Mucosa of rectum (tissue), 2 donors: Measurements from ENCODE around the gene PLEKHG5.
A peak's percentile ranks its signal among the peaks of the same experiment; 100 is the strongest.

Experiments used
- H3K27ac ChIP-seq, 2 donors: one replicate each; pipeline ENCODE4 v1.7.0; 2013; ENCODE audit warnings: inconsistent platforms in 2 of 2, low read depth in 2 of 2, low read length in 2 of 2
- H3K27me3 ChIP-seq, 2 donors: one replicate each; pipeline ENCODE4 v1.7.0; 2013; ENCODE audit warnings: low read length in 2 of 2; ENCODE audit not compliant: control insufficient read depth in 2 of 2, insufficient read depth in 2 of 2
- H3K36me3 ChIP-seq, 2 donors: one replicate each; pipeline ENCODE4 v1.7.0; 2013; ENCODE audit warnings: low read length in 2 of 2; ENCODE audit not compliant: control insufficient read depth in 2 of 2, insufficient read depth in 2 of 2
- H3K4me1 ChIP-seq, 2 donors: one replicate each; pipeline ENCODE4 v1.7.0; 2013; ENCODE audit warnings: low read length in 2 of 2, mild to moderate bottlenecking in 1 of 2; ENCODE audit not compliant: control insufficient read depth in 2 of 2, insufficient read depth in 2 of 2
- H3K4me3 ChIP-seq, 2 donors: one replicate each; pipeline ENCODE4 v1.7.0; 2013; ENCODE audit warnings: low read length in 2 of 2
- H3K9ac ChIP-seq, 2 donors: one replicate each; pipeline ENCODE4 v1.7.0; 2013; ENCODE audit warnings: low read length in 2 of 2, low read depth in 1 of 2, mild to moderate bottlenecking in 1 of 2
- H3K9me3 ChIP-seq, 2 donors: one replicate each; pipeline ENCODE4 v1.7.0; 2013; ENCODE audit warnings: low read length in 2 of 2; ENCODE audit not compliant: control insufficient read depth in 2 of 2
- donor health status: healthy.
- donor health status: Normal muscosa, but diverticular disease.

PLEKHG5 gene

DNA sequence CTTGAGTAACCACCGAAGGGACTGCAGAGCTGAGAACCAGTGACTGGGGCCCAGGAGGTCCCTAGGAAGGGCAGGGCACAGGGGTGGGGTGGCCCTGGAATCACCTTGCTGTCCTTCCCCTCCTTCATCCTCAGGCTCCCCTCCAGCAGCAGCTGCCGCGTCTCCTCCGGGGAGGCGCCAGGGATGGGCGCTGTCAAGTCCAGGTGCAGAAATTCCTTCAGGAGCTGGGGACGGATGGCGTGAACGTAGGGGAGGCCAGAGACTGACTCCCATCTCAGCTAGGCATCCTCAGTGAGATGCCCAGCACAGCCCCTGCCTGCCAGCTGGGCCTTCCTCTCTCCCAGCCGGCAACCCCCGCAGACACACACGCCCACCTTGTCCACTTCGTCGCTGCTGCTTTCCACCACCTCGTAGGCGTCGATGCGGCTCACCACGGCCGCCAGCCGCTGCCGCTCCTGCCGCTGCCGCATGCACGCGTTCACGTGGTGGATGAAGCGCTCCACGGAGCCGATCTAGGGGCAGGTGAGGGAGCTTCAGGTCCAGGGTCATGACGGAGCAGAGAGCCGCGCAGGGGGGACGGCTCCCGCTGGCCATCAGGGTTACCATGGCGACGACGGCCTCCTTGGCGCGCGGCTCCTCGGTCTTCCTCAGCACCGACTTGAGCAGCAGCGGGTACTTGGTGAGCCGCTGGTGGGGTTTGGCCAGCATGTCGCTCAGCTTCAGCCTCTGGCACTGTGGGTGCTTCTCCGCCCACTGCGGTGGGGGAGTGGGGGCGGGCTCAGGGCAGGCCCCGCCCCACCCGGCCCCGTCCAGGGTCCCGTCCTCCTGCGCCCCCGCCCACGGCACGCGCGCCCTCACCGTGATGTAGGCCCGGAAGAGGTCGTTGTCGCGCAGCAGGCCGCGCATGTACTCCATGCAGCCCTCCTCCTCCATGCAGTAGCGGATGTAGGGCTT lies 21.1 kb downstream of the PLEKHG5 start:
- Histone ChIP-seq H3K4me3 (no peak overlapping the region), H3K36me3 (peaks cover 9 to 11% of the 10 kb centered on the region in 2 donors), H3K27me3 (no peaks in the 10 kb centered on the region), H3K27ac (peak overlapping the region in 1 of 2 donors; percentile 99), H3K9me3 (no peaks in the 10 kb centered on the region), H3K9ac (no peak overlapping the region), H3K4me1 (peaks cover 20 to 28% of the 10 kb centered on the region in 2 donors)

GRCh38 chr1:6468729-6469461 lies 22.6 kb downstream of the PLEKHG5 start:
- Histone ChIP-seq H3K4me1 (peaks cover 18 to 32% of the 10 kb centered on the region in 2 donors), H3K9me3 (no peaks in the 10 kb centered on the region), H3K9ac (no peak overlapping the region), H3K27ac (no peak overlapping the region), H3K27me3 (no peaks in the 10 kb centered on the region), H3K36me3 (peaks cover 11% of the 10 kb centered on the region in 2 donors), H3K4me3 (no peak overlapping the region)

GRCh38 chr1:6467744-6468688 lies 23.5 kb downstream of the PLEKHG5 start:
- H3K27me3 ChIP-seq: no peaks in the 10 kb centered on the region
- H3K9ac ChIP-seq: no peak overlapping the region
- no peak overlapping the region for H3K4me3 ChIP-seq
- H3K9me3 ChIP-seq: no peaks in the 10 kb centered on the region
- no peak overlapping the region for H3K27ac ChIP-seq
- H3K36me3 ChIP-seq: peaks cover 11% of the 10 kb centered on the region in 2 donors
- peaks cover 15 to 28% of the 10 kb centered on the region in 2 donors for H3K4me1 ChIP-seq

- Histone ChIP-seq H3K9ac (no peak overlapping the region), H3K4me1 (peaks cover 7 to 21% of the 10 kb centered on the region in 2 donors), H3K36me3 (peaks cover 16 to 18% of the 10 kb centered on the region in 2 donors), H3K9me3 (no peaks in the 10 kb centered on the region), H3K4me3 (no peak overlapping the region), H3K27me3 (no peaks in the 10 kb centered on the region), H3K27ac (no peak overlapping the region)
These were observed 24.2 kb downstream of the PLEKHG5 start for GRCh38 chr1:6467224-6467623.

DNA sequence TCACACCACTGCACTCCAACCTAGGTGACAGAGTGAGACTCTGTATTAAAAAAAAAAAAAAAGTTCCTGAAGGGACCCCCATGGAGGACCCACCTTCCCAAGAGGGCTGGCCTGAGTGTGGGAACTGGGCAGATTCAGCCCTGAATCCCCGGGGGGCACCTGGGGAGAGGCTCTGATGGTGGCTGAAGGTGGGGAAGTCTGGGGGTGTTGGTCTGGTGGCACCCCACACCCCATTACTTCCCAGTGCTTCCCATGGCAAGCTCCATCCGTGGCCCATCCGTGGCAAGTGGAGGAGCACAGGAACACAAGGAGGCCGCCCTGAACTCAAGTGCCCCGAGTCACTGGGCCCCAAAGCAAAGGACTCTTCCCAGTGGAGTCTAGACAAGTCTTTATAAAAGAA lies 24.7 kb downstream of the PLEKHG5 start:
- peaks cover 4 to 17% of the 10 kb centered on the region in 2 donors for H3K4me1 ChIP-seq
- H3K27me3 ChIP-seq: no peaks in the 10 kb centered on the region
- H3K9ac ChIP-seq: no peak overlapping the region
- no peaks in the 10 kb centered on the region for H3K9me3 ChIP-seq
- H3K4me3 ChIP-seq: no peak overlapping the region
- no peak overlapping the region for H3K27ac ChIP-seq
- peaks cover 20% of the 10 kb centered on the region in 2 donors for H3K36me3 ChIP-seq

- Histone ChIP-seq H3K36me3 (peaks cover 20 to 25% of the 10 kb centered on the region in 2 donors), H3K9me3 (no peaks in the 10 kb centered on the region), H3K27ac (peak within 1 kb of the TSS; percentile 56 to 63), H3K27me3 (no peaks in the 10 kb centered on the region), H3K4me1 (peaks cover 2 to 13% of the 10 kb centered on the region in 2 donors), H3K4me3 (peak within 1 kb of the TSS; percentile 37 to 61), H3K9ac (peak within 1 kb of the TSS; percentile 14 to 77)
These were observed 25.4 kb downstream of the PLEKHG5 start, which contains the start of gene TNFRSF25 for GRCh38 chr1:6466023-6466422. Gene TNFRSF25, minus strand, starts transcription at chr1:6466173. Its CDS starts 66 bp downstream, at chr1:6466107.

- H3K27ac ChIP-seq: peak overlapping the region; percentile 56 to 63
- H3K9ac ChIP-seq: peak overlapping the region; percentile 14 to 77
- no peaks in the 10 kb centered on the region for H3K27me3 ChIP-seq
- H3K4me3 ChIP-seq: peak overlapping the region; percentile 37 to 61
- H3K36me3 ChIP-seq: peaks cover 23 to 25% of the 10 kb centered on the region in 2 donors
- peaks cover 2 to 12% of the 10 kb centered on the region in 2 donors for H3K4me1 ChIP-seq
- no peaks in the 10 kb centered on the region for H3K9me3 ChIP-seq
These were observed 25.9 kb downstream of the PLEKHG5 start for GRCh38 chr1:6465461-6466005.

- Histone ChIP-seq H3K9ac (peak overlapping the region in 1 of 2 donors; percentile 77), H3K27ac (no peak overlapping the region), H3K9me3 (no peaks in the 10 kb centered on the region), H3K36me3 (peaks cover 23% of the 10 kb centered on the region in 2 donors), H3K27me3 (no peaks in the 10 kb centered on the region), H3K4me1 (peaks cover 2 to 12% of the 10 kb centered on the region in 2 donors), H3K4me3 (peak overlapping the region in 1 of 2 donors; percentile 61)
These were observed 26.6 kb downstream of the PLEKHG5 start for GRCh38 chr1:6464915-6465314.

- Histone ChIP-seq H3K27ac (no peak overlapping the region), H3K4me3 (peak overlapping the region in 1 of 2 donors; percentile 61), H3K9me3 (no peaks in the 10 kb centered on the region), H3K36me3 (peaks cover 20 to 22% of the 10 kb centered on the region in 2 donors), H3K9ac (peak overlapping the region in 1 of 2 donors; percentile 77), H3K4me1 (peaks cover 2 to 12% of the 10 kb centered on the region in 2 donors), H3K27me3 (no peaks in the 10 kb centered on the region)
These were observed 27.0 kb downstream of the PLEKHG5 start for GRCh38 chr1:6464514-6464836.
